ENCODE data around the gene CBL. TPM values are rescaled to one million over a fixed set of nuclear protein-coding genes. Genes with fewer than 3 reads are reported as not detected.

The CBL gene
- total and polyA plus RNA-seq, 10 of the 15 experiments (the other 5 are each of a cell fraction or from before 2014, with no cell fraction given) = 3.9 to 27.1 (median 9.5) TPM

- CTCF ChIA-PET = interaction anchor here (0.6 to 2.9 kb wide), 9 partner anchors 11 to 75 kb away, joined by 3 to 15 read pairs (median 4); no protein-coding TSS in a partner anchor
- 96% methylated on average over 7 of the region's 8 CpGs for WGBS (ENCODE audit: insufficient coverage, insufficient replicate concordance, low lambda C conversion rate, missing lambda C conversion rate)
- ATAC-seq = peak; percentile 57
Measured at GRCh38 chr11:119248750-119249670, 42.9 kb downstream of the CBL start.

GRCh38 chr11:119249671-119250010, 43.5 kb downstream of the CBL start:
- H3K27me3 ChIP-seq (replicated peaks in 1 of 2; ENCODE audit: control insufficient read depth in 2 of 2, insufficient read depth in 2 of 2, low read length in 1 of 2) = no peaks in the 10 kb centered on the region
- ChIA-PET RAD21 (ENCODE audit: unreplicated experiment) (interaction anchor here (3.4 kb wide), 1 partner anchor 11 kb away, joined by 20 read pairs; no protein-coding TSS in a partner anchor), POLR2A (interaction anchor here (0.7 to 5.0 kb wide), 5 partner anchors 11 to 261 kb away, joined by 3 to 29 read pairs (median 3); no protein-coding TSS in a partner anchor), SMC1A (ENCODE audit: uncharacterized antibody, unreplicated experiment) (interaction anchor here (2.0 to 3.1 kb wide), 2 partner anchors 11 to 14 kb away, joined by 12 to 40 read pairs; no protein-coding TSS in a partner anchor), CTCF (interaction anchor here (0.6 to 2.9 kb wide), 5 partner anchors 10 to 75 kb away, joined by 3 to 15 read pairs (median 5); no protein-coding TSS in a partner anchor)
- intact Hi-C loops (cut with micrococcal nuclease; ENCODE audit: unreplicated experiment) (no loop called here), in situ Hi-C loops (cut with MboI) (no loop called here)
- no peak overlapping the region for H3K9ac ChIP-seq (ENCODE audit: control insufficient read depth, insufficient read depth, low read length)
- no peak overlapping the region for H3K4me3 ChIP-seq
- H3K27ac ChIP-seq (ENCODE audit: control insufficient read depth, insufficient read depth) = no peak overlapping the region
- no peaks in the 10 kb centered on the region; the same call in 1 of the 3 replicates for H3K9me3 ChIP-seq (replicated peaks; ENCODE audit: control insufficient read depth, insufficient read depth, low read length)
- H3K79me2 ChIP-seq (ENCODE audit: control insufficient read depth, insufficient read depth, low read length) = peaks cover 13% of the 10 kb centered on the region
- peaks cover under 1% of the 10 kb centered on the region in 2 experiments; a peak in 2 of 4 replicates for H3K36me3 ChIP-seq (ENCODE audit: control insufficient read depth in 2 of 2, insufficient read depth in 2 of 2, low read length in 1 of 2)
- no peak for FAIRE-seq
- DNase-seq (ENCODE audit: low read depth, low spot score) = no peak
- ATAC-seq = peak; percentile 39
- H4K20me1 ChIP-seq (ENCODE audit: control insufficient read depth, insufficient read depth) = no peaks in the 10 kb centered on the region
- H3K4me1 ChIP-seq (ENCODE audit: control insufficient read depth, insufficient read depth, low read length) = peaks cover 21% of the 10 kb centered on the region
- 100% methylated on average over 1 of the region's 1 CpG for WGBS (ENCODE audit: insufficient coverage, insufficient replicate concordance, low lambda C conversion rate, missing lambda C conversion rate)
- no TSS peak for BruUV-seq (replicated peaks)
- H2AFZ ChIP-seq (ENCODE audit: control insufficient read depth, low read depth, low read length) = no peak overlapping the region
- H3K4me2 ChIP-seq (ENCODE audit: control insufficient read depth, insufficient read depth) = no peak overlapping the region
- TF ChIP-seq SIN3A (IDR thresholded peaks at IDR 0.05; ENCODE audit: low read depth, low read length) (no peak), BACH1 (IDR thresholded peaks at IDR 0.05; ENCODE audit: borderline replicate concordance) (no peak), ZZZ3 (IDR thresholded peaks at IDR 0.05; ENCODE audit: control insufficient read depth, insufficient read length, low read depth) (no peak), HDGF (IDR thresholded peaks at IDR 0.05) (no peak), ZNF622 (IDR thresholded peaks at IDR 0.05) (no peak), MEF2B (IDR thresholded peaks at IDR 0.05; ENCODE audit: partially characterized antibody, poor library complexity, severe bottlenecking) (no peak), BCL11A (IDR thresholded peaks at IDR 0.05; ENCODE audit: low read depth, low read length) (no peak), KDM1A (IDR thresholded peaks at IDR 0.05; ENCODE audit: borderline replicate concordance) (no peak), MTA2 (IDR thresholded peaks at IDR 0.05; ENCODE audit: low read depth) (no peak), NFYB (IDR thresholded peaks at IDR 0.05; ENCODE audit: insufficient read depth, low read depth, low read length) (no peak), MYB (IDR thresholded peaks at IDR 0.05; ENCODE audit: borderline replicate concordance, low read depth, low read length) (no peak), ZBTB33 (IDR thresholded peaks at IDR 0.05) (no peak), ZNF384 (IDR thresholded peaks at IDR 0.05; ENCODE audit: borderline replicate concordance, low read depth, low read length) (no peak)

More at GRCh38 chr11:119248750-119249670, 42.9 kb downstream of the CBL start:
- Histone ChIP-seq H3K4me1 (ENCODE audit: control insufficient read depth, insufficient read depth, low read length) (peaks cover 21% of the 10 kb centered on the region), H3K9me3 (replicated peaks; ENCODE audit: control insufficient read depth, insufficient read depth, low read length) (no peaks in the 10 kb centered on the region; the same call in 1 of the 3 replicates), H3K4me2 (ENCODE audit: control insufficient read depth, insufficient read depth) (0 out of 2 replicates have a peak overlapping the region, but pooled peaks have one; percentile 2), H3K79me2 (ENCODE audit: control insufficient read depth, insufficient read depth, low read length) (peaks cover 13% of the 10 kb centered on the region), H2AFZ (ENCODE audit: control insufficient read depth, low read depth, low read length) (no peak overlapping the region), H3K27me3 (replicated peaks in 1 of 2; ENCODE audit: control insufficient read depth in 2 of 2, insufficient read depth in 2 of 2, low read length in 1 of 2) (no peaks in the 10 kb centered on the region), H3K36me3 (ENCODE audit: control insufficient read depth in 2 of 2, insufficient read depth in 2 of 2, low read length in 1 of 2) (peaks cover 0 to 2% of the 10 kb centered on the region in 2 experiments; a peak in 2 of 4 replicates), H3K27ac (ENCODE audit: control insufficient read depth, insufficient read depth) (0 out of 2 replicates have a peak overlapping the region, but pooled peaks have one; percentile 31), H3K4me3 (no peak overlapping the region), H4K20me1 (ENCODE audit: control insufficient read depth, insufficient read depth) (no peaks in the 10 kb centered on the region), H3K9ac (ENCODE audit: control insufficient read depth, insufficient read depth, low read length) (no peak overlapping the region)
- in situ Hi-C loops (cut with MboI) = no loop called here
- ChIA-PET RAD21 (ENCODE audit: unreplicated experiment) (interaction anchor here (3.4 kb wide), 1 partner anchor 11 kb away, joined by 20 read pairs; no protein-coding TSS in a partner anchor), SMC1A (ENCODE audit: uncharacterized antibody, unreplicated experiment) (interaction anchor here (0.7 to 3.1 kb wide), 3 partner anchors 11 to 34 kb away, joined by 3 to 40 read pairs (median 12); no protein-coding TSS in a partner anchor), POLR2A (interaction anchor here (0.7 to 5.0 kb wide), 6 partner anchors 11 to 261 kb away, joined by 3 to 29 read pairs (median 4); no protein-coding TSS in a partner anchor)
- FAIRE-seq = peak; percentile 84
- no TSS peak for BruUV-seq (replicated peaks)
- no peak for DNase-seq (ENCODE audit: low read depth, low spot score)
- intact Hi-C loops (cut with micrococcal nuclease; ENCODE audit: unreplicated experiment) = no loop called here
- TF ChIP-seq ZNF24 (IDR thresholded peaks at IDR 0.05) (peak; percentile 82), RUNX3 (IDR thresholded peaks at IDR 0.05; ENCODE audit: low read length) (peak; percentile 68), POLR2AphosphoS5 (IDR thresholded peaks at IDR 0.05; ENCODE audit: low read length) (no peak)

Data from GM12878 (cell line).